GM21723 (cell line): ENCODE data around the gene BBS9.
"Not testable (repeated sequence)": the region's sequence is repeated elsewhere in the genome, so short reads cannot be mapped to it uniquely, and the experiment has no call there.

Experiments used
- ATAC-seq: cut with Tn5 transposase; IDR thresholded peaks from one replicate; pipeline ENCODE4 v1.9.1; 2021; ENCODE audit warnings: mild to moderate bottlenecking, moderate library complexity; ENCODE audit not compliant: unreplicated experiment

Gene BBS9

GRCh38 chr7:33423646-33424020, 294.3 kb downstream of the BBS9 start:
- ATAC-seq: peak; percentile 96

- ATAC-seq: no peak
Measured at GRCh38 chr7:33425395-33425794, 296.0 kb downstream of the BBS9 start.

- no peak for ATAC-seq
Measured at GRCh38 chr7:33425929-33426678, 296.7 kb downstream of the BBS9 start.

- ATAC-seq: no peak
Measured at GRCh38 chr7:33428415-33428814, 299.1 kb downstream of the BBS9 start.

GRCh38 chr7:33431543-33431942, 302.2 kb downstream of the BBS9 start:
- no peak for ATAC-seq

GRCh38 chr7:33432821-33433220, 303.5 kb downstream of the BBS9 start:
- ATAC-seq: no peak

- ATAC-seq: no peak
Measured at GRCh38 chr7:33433357-33433756, 304.0 kb downstream of the BBS9 start.

- ATAC-seq: no peak
Measured at GRCh38 chr7:33444511-33444910, 315.1 kb downstream of the BBS9 start.

GRCh38 chr7:33446551-33446950, 317.2 kb downstream of the BBS9 start:
- ATAC-seq: no peak

- no peak for ATAC-seq
Measured at GRCh38 chr7:33448035-33448434, 318.7 kb downstream of the BBS9 start.

- no peak for ATAC-seq
Measured at GRCh38 chr7:33449847-33450246, 320.5 kb downstream of the BBS9 start.

GRCh38 chr7:33452805-33453502, 323.6 kb downstream of the BBS9 start:
- ATAC-seq: no peak

- no peak for ATAC-seq
Measured at GRCh38 chr7:33457039-33457438, 327.7 kb downstream of the BBS9 start.

GRCh38 chr7:33458581-33458980, 329.2 kb downstream of the BBS9 start:
- no peak for ATAC-seq

- no peak for ATAC-seq
Measured at GRCh38 chr7:33459340-33459751, 330.0 kb downstream of the BBS9 start.

- ATAC-seq: no peak
Measured at GRCh38 chr7:33463131-33463530, 333.8 kb downstream of the BBS9 start.

- no peak for ATAC-seq
Measured at GRCh38 chr7:33466203-33466602, 336.8 kb downstream of the BBS9 start.

GRCh38 chr7:33471636-33472242, 342.4 kb downstream of the BBS9 start:
- ATAC-seq: peak; percentile 56

GRCh38 chr7:33472348-33473025, 343.1 kb downstream of the BBS9 start:
- ATAC-seq: no peak

GRCh38 chr7:33477719-33478480, 348.5 kb downstream of the BBS9 start:
- ATAC-seq: no peak

- ATAC-seq: not testable (repeated sequence)
Measured at GRCh38 chr7:33484476-33484875, 355.1 kb downstream of the BBS9 start.
